NCI-H524 (cell line): Measurements from ENCODE around the gene CD96.
"Not testable (repeated sequence)": the region's sequence is repeated elsewhere in the genome, so short reads cannot be mapped to it uniquely, and the experiment has no call there.

Experiments
- DNase-seq, 2 experiments: peaks; one replicate each; lab custom pipeline; 2025; lab: John Stamatoyannopoulos, UW

Gene CD96

DNA sequence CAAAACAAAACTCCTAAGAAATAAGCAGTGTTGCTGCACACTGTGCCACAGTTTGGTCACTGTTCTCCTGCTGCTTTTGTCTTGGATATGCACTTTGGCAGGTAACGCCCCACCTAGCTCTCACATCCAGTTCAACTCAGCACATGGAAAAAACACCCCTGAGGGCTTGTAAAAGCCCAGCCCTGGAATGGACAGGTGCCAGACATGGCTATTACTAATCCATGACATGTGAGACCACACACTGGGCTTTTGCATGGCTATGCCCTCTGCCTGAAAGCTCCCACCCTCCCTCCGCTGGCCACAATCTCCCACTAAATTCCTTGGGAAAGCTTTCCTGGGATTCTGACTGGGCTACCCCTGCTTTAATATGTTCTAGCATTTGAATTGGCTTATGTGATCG lies 77.8 kb downstream of the CD96 start:
- no peak for DNase-seq

DNA sequence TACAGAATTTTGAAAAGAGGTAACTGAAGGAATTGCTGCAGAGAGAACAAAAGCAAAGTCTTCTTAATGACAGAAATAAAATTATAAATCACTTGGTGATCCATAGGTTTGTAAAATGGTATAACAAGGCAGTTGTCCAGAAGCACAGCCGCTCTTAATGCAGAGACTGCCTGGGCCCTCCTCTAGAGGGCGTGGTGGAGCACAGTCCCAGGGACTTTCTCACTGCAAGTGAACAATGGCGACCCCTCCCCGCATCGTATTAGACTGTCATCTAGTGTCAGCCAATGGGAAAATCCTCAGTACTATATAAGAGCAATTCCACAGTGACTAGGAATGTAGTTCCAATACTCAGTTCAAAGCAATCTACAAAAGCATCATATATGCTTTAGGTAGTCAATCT lies 79.5 kb downstream of the CD96 start:
- peak; percentile 26 to 53 for DNase-seq

DNA sequence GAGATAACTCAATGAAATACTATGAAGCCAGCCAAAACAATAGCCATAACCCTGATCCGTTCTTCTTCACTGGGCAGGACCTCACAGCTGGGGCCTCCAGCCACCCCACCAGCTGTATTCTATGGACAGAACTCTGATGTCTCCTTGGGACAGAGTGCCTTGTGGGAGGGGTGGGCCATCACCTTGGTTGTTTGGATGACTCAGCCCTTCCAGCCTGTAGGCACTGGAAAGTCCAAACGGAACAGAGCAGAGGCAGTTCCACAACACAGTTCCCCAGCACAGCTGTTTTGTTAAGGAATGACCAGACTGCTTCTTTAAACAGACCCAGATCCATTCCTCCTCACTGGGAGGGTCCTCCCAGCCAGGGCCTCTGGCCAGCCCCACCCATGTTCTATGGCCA lies 85.1 kb downstream of the CD96 start:
- no peak for DNase-seq

GRCh38 chr3:111629018-111629417 lies 87.0 kb downstream of the CD96 start:
- DNase-seq = not testable (repeated sequence)

DNA sequence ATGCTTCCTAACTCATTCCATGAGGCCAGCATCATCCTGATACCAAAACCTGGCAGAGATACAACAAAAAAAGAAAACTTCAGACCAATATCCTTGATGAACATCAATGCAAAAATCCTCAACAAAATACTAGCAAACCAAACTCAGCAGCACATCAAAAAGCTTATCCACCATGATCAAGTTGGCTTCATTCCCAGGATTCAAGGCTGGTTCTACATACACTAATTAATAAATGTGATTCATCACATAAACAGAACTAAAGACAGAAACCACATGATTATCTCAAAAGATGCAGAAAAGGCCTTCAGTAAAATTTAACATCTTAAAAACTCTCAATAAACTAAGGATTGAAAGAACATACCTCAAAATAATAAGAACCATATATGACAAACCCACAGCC lies 88.6 kb downstream of the CD96 start:
- not testable (repeated sequence) for DNase-seq

DNA sequence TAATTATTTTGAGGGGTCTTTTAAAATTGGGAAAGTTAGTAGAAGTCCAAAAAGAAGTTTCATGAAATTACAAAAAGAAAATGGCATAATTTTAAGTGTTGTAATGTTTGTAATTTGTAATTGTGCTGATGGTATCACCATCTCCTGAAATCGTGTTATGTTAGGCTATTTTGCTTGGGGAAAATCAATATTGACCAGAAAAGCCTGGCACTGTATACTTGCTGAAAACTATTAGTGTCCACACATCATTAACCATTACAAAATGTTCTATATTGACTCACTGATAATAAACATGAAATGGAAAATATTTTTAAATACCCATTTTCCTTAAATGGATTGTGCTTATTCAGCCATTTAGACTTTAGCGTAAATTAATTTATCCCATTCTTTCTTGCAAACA lies 93.4 kb downstream of the CD96 start:
- DNase-seq = no peak

GRCh38 chr3:111636366-111636885 lies 94.4 kb downstream of the CD96 start:
- no peak for DNase-seq

- DNase-seq = no peak
These were observed 97.3 kb downstream of the CD96 start for GRCh38 chr3:111639316-111639715.

GRCh38 chr3:111648991-111649579 lies 107.1 kb downstream of the CD96 start:
- DNase-seq = no peak

GRCh38 chr3:111650378-111651275 lies 108.6 kb downstream of the CD96 start:
- peak in 1 of 2 experiments; percentile 63 for DNase-seq

DNA sequence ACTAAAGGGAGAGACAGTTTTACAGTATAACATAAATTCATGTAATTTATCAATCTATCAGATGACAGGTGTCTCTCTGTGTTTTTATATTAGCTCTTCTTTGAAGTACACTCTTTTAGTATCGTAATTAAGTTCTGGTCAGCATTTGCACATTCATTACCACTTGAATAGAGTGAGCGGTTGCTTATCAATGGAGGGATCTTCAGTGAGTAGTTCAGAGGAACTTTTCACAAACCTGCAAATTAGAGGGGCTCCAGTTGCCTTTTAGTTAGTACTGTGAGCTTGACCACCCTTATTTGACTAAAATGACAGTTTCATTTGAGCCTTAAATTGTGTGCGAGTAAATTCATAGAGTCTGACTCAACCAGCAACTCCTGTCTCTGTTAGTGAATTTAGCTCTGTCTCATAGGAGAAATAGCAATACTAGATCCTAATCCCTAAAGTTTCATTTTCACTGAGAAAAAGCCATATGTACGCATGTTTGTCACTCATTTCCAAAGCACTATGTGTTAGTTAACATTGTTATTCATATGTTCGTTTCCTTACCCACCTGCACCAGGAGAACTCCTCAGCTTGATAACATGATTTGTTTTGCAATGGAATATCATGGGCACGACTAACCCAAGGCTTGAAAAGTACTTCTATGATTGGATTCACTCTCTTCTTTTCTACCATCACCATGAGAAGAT lies 110.6 kb downstream of the CD96 start:
- no peak for DNase-seq

- no peak for DNase-seq
These were observed 111.8 kb downstream of the CD96 start for GRCh38 chr3:111653766-111654165.

GRCh38 chr3:111662012-111662411 lies 120.0 kb downstream of the CD96 start:
- DNase-seq = no peak

- no peak for DNase-seq
These were observed 120.9 kb downstream of the CD96 start for GRCh38 chr3:111662907-111663306.

DNA sequence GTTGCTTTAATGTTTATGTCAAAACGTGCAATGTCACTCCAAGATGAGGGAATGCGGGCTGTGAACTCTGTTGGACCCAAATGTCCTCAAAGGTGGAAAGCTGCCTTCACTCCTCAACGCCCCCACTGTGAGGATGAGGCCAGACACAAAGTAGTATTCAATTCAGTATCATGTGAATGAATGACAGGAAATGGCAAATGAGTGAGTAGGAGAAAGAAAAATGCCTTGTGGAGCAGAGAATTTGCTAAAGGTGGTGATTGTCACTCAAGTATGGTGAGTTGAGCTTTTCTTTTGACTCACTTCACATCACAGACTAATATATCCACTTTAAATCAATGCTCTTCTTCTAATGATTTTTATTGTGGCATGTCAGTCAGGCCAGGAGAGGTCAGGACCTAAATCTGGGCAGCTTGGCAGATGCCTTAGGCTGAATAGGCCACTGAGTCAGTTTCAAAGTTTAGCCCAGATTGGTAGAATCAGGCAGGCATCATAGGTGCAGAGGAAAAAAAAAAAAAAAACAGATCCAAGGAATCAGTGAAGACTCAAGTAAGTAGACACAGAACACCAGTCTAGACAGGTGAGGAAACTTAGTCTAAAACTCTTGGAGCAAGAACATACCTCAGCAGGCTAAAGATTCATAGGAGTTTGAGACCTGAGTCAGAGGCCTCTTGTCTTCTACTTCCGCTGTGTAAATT lies 124.2 kb downstream of the CD96 start:
- DNase-seq = no peak

DNA sequence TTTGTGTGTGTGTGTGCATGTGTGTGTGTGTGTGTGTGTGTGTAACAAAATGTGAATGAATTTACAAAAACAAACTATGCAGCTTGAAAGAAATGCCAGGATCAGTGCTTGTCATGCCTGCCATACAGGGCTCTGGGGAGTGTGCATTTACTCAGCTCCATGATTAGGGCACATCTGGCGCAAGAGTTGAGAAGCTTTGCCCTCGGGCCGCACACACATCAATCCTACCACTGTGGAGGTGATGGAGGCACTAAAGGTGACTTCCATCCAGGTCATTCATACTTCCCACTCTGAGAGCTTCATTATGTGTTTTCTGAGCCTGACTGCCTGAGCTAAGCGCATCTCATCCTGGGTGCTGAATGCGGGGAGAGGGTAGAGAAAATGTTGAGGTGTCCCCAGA lies 125.2 kb downstream of the CD96 start:
- no peak for DNase-seq

- DNase-seq = no peak
These were observed 125.7 kb downstream of the CD96 start for GRCh38 chr3:111667621-111668239.

DNA sequence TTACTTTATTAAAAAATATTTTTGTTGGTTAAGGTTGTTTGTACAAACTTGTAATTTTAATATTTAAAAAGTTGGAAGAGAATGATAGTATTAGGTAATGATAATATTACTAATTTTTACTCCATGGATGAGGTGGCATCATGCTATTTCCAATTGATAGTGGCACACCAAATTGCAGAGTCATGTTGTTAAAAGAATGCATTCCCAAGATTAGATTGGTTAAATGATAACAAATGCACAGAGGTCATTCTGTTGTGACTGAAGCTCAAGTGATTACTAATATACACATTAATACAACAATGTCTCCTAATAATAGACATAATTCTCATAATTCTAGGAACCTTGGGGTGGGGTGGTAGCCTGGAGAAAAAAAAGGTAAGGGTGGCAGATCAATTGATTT lies 126.3 kb downstream of the CD96 start:
- no peak for DNase-seq

DNA sequence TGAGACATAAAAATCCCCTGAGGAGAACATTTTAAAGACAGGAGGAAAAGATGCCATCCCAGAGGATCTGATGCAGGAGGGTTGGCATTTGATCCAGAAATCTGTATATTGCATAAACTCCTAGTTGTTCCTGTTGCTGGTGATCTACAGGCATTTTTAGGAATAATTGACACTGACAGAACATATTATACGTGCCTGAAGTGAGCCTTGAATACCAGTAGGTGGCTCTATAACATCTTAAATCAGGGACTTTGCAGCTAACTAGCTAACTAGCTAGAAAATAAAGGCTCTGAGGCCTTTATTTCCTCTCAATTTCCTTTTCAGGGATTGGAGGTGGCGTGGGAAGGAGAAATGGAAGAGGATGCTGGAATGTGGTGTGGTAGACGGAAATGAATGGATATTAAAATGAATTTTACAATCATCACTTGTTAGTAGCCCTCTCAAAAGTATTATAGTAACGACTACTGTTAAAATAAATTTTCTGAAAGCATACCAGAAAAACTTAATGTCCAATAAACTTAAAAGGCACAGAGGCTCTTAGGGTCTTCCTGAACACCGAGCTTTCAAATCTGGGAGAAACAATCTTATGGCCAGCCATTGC lies 127.0 kb downstream of the CD96 start:
- DNase-seq = peak; percentile 22 to 79

DNA sequence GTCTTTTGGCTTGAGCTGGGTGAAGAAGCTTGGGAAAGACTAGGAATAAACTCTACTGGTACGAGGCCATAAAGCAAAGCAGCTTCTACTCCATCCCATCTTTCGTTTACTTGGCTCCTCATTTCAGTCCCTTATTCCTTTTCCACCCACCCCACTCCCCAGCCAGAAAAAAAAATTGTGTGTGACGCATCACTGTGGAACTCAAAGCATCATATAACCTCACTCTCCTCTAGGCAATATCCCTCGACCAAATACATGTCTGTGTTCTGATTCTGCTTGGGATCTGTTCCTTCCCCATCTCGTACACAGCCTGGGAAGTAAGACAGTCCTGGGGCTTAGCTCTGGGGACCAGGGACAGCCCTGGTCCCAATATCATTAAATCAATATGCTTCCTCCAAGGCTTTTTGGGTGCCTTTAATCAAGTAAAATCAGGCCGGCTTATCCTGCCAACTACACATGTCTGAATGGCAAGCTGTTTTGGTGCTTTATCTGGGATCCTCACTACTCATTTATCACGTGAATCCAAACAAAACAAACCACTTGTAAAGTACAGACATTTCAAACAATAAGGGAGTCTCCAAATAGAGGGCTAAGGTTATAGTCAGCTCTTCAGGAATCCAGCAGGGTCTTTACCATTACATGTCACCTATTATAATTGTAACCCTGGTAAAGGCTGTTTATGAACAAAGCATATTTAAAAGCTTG lies 128.1 kb downstream of the CD96 start:
- DNase-seq = no peak

- not testable (repeated sequence) for DNase-seq
These were observed 130.5 kb downstream of the CD96 start for GRCh38 chr3:111672461-111672860.
